Activated B cell treated with CpG ODN at 0.5 μM for 24 hours (primary cell): Measurements from ENCODE around the gene PAQR9. TPM values are rescaled to one million over a fixed set of nuclear protein-coding genes. Genes with fewer than 3 reads are reported as not detected.

Experiments used
- ATAC-seq: fragments of 200-7000 bp; cut with Tn5 transposase; one replicate; pipeline ENCODE4 v1.10.0; 2021; ENCODE audit warnings: low read depth, mild to moderate bottlenecking, moderate library complexity
- CTCF ChIA-PET: fragments of 350-600 bp; sonication (Branson Sonifier 250); formaldehyde crosslinking; loops from one replicate; lab custom pipeline; 2021; ENCODE audit warnings: antibody characterized with exemption; lab: Charles Lee
- POLR2A ChIA-PET: fragments of 350-600 bp; sonication (Branson Sonifier 250); formaldehyde crosslinking; loops from one replicate; lab custom pipeline; 2021; ENCODE audit warnings: antibody characterized with exemption; lab: Charles Lee
- DNase-seq: peaks from one replicate; pipeline ENCODE4 v3.0.0; 2022
- H3K27ac Mint-ChIP-seq: one replicate; pipeline ENCODE4 v1.8.0; 2020; ENCODE audit warnings: mixed read lengths
- H3K27me3 Mint-ChIP-seq: one replicate; pipeline ENCODE4 v1.8.0; 2021; ENCODE audit warnings: mixed read lengths
- H3K36me3 Mint-ChIP-seq: one replicate; pipeline ENCODE4 v1.8.0; 2021; ENCODE audit warnings: low read depth, mixed read lengths
- H3K4me1 Mint-ChIP-seq: one replicate; pipeline ENCODE4 v1.8.0; 2021; ENCODE audit warnings: mixed read lengths
- H3K4me3 Mint-ChIP-seq: one replicate; pipeline ENCODE4 v1.8.0; 2020; ENCODE audit warnings: mild to moderate bottlenecking, mixed read lengths
- H3K9me3 Mint-ChIP-seq: one replicate; pipeline ENCODE4 v1.8.0; 2020; ENCODE audit warnings: mixed read lengths
- intact Hi-C: fragments of 100-400 bp; cut with micrococcal nuclease; formaldehyde crosslinking; loops from one replicate; pipeline ENCODE4 v1.15.1; 2024
- total RNA-seq: library from RNA; stranded (reverse); gene quantifications from 2 replicates; pipeline ENCODE4 v1.2.3, GENCODE V29; 2022
- TF ChIP-seq, protein P1 (sequence below): fragments of 200-600 bp; IDR thresholded peaks from one replicate; pipeline ENCODE4 v1.8.0; 2022; ENCODE audit warnings: antibody characterized with exemption, mild to moderate bottlenecking

Gene PAQR9
- total RNA-seq, 1 donor from 2014 or later = not detected

GRCh38 chr3:142943349-142943748 lies 20.1 kb downstream of the PAQR9 start:
- CTCF ChIA-PET = no interaction called here
- TF ChIP-seq, protein P1, sequence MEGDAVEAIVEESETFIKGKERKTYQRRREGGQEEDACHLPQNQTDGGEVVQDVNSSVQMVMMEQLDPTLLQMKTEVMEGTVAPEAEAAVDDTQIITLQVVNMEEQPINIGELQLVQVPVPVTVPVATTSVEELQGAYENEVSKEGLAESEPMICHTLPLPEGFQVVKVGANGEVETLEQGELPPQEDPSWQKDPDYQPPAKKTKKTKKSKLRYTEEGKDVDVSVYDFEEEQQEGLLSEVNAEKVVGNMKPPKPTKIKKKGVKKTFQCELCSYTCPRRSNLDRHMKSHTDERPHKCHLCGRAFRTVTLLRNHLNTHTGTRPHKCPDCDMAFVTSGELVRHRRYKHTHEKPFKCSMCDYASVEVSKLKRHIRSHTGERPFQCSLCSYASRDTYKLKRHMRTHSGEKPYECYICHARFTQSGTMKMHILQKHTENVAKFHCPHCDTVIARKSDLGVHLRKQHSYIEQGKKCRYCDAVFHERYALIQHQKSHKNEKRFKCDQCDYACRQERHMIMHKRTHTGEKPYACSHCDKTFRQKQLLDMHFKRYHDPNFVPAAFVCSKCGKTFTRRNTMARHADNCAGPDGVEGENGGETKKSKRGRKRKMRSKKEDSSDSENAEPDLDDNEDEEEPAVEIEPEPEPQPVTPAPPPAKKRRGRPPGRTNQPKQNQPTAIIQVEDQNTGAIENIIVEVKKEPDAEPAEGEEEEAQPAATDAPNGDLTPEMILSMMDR = no peak
- no peak for DNase-seq
- H3K27ac Mint-ChIP-seq = no peak overlapping the region
- H3K4me1 Mint-ChIP-seq = peaks cover 2% of the 10 kb centered on the region
- H3K4me3 Mint-ChIP-seq = no peak overlapping the region
- POLR2A ChIA-PET = no interaction called here
- H3K27me3 Mint-ChIP-seq = peaks cover 19% of the 10 kb centered on the region
- H3K36me3 Mint-ChIP-seq = no peaks in the 10 kb centered on the region
- ATAC-seq = no peak
- intact Hi-C loops = no loop called here
- no peaks in the 10 kb centered on the region for H3K9me3 Mint-ChIP-seq

DNA sequence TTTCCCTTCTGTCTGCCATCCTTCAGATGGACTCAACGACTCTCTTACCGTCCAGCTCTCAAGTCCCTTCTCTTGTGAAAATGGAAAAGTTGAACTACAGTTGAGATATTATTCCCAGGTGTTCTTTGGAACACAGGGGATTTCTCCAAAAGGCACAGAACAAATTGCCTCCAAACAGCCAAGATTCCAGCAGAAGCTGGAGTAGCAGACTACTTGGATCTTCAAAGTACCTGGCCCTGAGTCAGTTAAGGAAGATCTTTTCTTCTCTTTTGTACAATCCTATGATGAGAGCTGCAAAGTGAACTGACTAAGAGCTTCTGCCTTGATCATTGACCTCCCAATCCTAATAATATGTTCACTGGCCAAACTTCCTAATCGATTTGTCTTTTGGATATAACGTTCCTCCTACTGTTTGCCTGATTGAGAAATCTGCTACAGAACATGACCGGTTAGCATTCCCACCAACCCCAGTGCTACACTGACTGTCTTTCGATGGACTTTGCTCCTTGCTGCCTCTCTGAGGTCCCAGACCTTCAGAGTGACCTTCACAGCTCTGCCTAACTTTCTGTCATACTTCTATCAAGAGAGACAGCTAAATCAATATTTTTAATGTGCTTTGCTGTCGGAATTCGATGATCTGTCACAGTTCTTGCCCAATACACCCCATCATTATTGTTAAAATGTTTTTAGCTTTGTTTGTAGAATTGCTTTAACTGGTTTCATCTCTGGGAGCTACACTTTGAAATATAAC lies 21.9 kb downstream of the PAQR9 start:
- DNase-seq (no peak), ATAC-seq (no peak)
- CTCF ChIA-PET = no interaction called here
- H3K27ac Mint-ChIP-seq = no peak overlapping the region
- H3K9me3 Mint-ChIP-seq = no peaks in the 10 kb centered on the region
- TF ChIP-seq, protein P1 = no peak
- intact Hi-C loops = no loop called here
- no peak overlapping the region for H3K4me3 Mint-ChIP-seq
- POLR2A ChIA-PET = no interaction called here
- peaks cover 5% of the 10 kb centered on the region for H3K27me3 Mint-ChIP-seq
- no peaks in the 10 kb centered on the region for H3K36me3 Mint-ChIP-seq
- H3K4me1 Mint-ChIP-seq = peaks cover 2% of the 10 kb centered on the region

GRCh38 chr3:142940472-142940871 lies 23.0 kb downstream of the PAQR9 start:
- no peaks in the 10 kb centered on the region for H3K9me3 Mint-ChIP-seq
- ChIA-PET CTCF (no interaction called here), POLR2A (no interaction called here)
- TF ChIP-seq, protein P1 = no peak
- no peak for DNase-seq
- H3K36me3 Mint-ChIP-seq = no peaks in the 10 kb centered on the region
- intact Hi-C loops = no loop called here
- no peak overlapping the region for H3K4me3 Mint-ChIP-seq
- ATAC-seq = no peak
- peaks cover 2% of the 10 kb centered on the region for H3K4me1 Mint-ChIP-seq
- H3K27me3 Mint-ChIP-seq = no peaks in the 10 kb centered on the region
- H3K27ac Mint-ChIP-seq = no peak overlapping the region

DNA sequence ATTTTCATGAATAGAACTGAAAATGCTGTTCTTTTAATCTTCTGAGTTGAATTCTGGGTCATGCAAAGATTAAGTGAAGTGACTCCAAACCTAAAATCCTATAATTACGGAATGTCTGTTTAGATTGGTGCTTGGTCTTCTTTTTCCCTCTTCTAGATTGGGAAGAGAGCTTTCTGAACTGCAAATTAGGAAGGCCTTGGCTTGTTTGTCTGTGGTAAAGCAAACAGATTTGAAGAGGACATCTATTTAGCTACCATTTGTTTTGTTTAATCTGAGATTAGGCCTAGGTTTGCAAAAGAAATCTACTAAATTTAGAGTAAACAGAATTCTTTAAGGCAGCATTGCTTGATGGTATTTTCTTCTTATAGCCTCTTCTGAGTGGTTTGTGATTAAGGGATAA lies 23.5 kb downstream of the PAQR9 start:
- DNase-seq = no peak
- POLR2A ChIA-PET = no interaction called here

DNA sequence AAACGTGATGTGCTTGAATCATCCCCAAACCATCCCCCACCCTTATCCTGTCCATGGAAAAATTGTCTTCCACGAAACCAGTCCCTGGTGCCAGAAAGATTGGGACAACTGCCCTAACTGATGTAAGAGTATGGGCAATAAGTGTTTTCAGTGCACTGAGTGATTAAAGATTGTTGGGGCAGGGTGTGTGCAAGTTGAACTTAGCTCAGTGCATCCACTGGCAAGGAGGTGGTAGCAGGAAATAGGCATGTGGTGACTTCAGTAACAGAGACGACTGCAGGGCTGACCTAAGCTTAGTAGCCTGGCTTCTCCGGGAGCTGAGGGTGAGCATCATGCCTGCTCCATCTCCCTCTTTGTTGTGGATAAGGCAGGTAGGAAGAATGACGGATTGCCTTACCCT lies 27.5 kb downstream of the PAQR9 start:
- POLR2A ChIA-PET = no interaction called here
- Mint-ChIP-seq H3K27me3 (no peaks in the 10 kb centered on the region), H3K4me1 (no peaks in the 10 kb centered on the region), H3K27ac (no peak overlapping the region), H3K9me3 (no peaks in the 10 kb centered on the region), H3K4me3 (no peak overlapping the region), H3K36me3 (no peaks in the 10 kb centered on the region)
- ATAC-seq (no peak), DNase-seq (no peak)
- CTCF ChIA-PET = no interaction called here
- TF ChIP-seq, protein P1 = no peak
- intact Hi-C loops = no loop called here

More for the DNA sequence above, 23.5 kb downstream of the PAQR9 start:
- no peaks in the 10 kb centered on the region for H3K27me3 Mint-ChIP-seq
- TF ChIP-seq, protein P1 = no peak
- peaks cover 2% of the 10 kb centered on the region for H3K4me1 Mint-ChIP-seq
- intact Hi-C loops = no loop called here
- H3K27ac Mint-ChIP-seq = no peak overlapping the region
- CTCF ChIA-PET = no interaction called here
- no peak for ATAC-seq
- H3K4me3 Mint-ChIP-seq = no peak overlapping the region
- H3K36me3 Mint-ChIP-seq = no peaks in the 10 kb centered on the region
- no peaks in the 10 kb centered on the region for H3K9me3 Mint-ChIP-seq
